ENCODE data around the gene MICALL2.

DNA sequence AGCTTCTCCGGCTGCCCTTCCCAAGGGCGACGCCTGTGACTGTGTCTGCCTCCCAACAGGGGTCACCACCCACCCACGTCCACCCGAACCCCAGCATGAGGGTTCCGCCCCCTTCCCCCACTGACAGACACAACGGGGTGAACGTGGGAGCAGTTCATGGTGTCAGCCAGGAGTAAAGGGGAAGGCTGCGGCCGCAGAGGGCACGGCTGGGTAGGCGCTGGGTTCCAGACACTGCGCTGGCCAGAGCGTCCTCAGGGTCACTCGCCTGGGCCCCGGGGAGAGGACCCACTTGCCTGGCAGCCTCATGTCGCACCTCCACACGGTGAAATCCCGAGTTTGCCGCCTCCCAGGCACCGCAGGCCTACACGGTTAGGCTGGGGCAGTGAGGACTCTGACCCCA, 23.8 kb upstream of the MICALL2 start:
- TF ChIP-seq, protein P1, sequence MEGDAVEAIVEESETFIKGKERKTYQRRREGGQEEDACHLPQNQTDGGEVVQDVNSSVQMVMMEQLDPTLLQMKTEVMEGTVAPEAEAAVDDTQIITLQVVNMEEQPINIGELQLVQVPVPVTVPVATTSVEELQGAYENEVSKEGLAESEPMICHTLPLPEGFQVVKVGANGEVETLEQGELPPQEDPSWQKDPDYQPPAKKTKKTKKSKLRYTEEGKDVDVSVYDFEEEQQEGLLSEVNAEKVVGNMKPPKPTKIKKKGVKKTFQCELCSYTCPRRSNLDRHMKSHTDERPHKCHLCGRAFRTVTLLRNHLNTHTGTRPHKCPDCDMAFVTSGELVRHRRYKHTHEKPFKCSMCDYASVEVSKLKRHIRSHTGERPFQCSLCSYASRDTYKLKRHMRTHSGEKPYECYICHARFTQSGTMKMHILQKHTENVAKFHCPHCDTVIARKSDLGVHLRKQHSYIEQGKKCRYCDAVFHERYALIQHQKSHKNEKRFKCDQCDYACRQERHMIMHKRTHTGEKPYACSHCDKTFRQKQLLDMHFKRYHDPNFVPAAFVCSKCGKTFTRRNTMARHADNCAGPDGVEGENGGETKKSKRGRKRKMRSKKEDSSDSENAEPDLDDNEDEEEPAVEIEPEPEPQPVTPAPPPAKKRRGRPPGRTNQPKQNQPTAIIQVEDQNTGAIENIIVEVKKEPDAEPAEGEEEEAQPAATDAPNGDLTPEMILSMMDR (IDR thresholded peaks at IDR 0.05) = no peak
- no peak for TF ChIP-seq POLR2A (IDR thresholded peaks at IDR 0.05)

Measured in testis (tissue), 2 donors.